ENCODE results near the gene WNT3. TPM values are rescaled to one million over a fixed set of nuclear protein-coding genes. Genes with fewer than 3 reads are reported as not detected.
"Not testable (repeated sequence)": the region's sequence is repeated elsewhere in the genome, so short reads cannot be mapped to it uniquely, and the experiment has no call there.

WNT3 gene
- total and polyA plus RNA-seq, 4 donors: 0.74 to 2.9 (median 1.4) TPM

DNA sequence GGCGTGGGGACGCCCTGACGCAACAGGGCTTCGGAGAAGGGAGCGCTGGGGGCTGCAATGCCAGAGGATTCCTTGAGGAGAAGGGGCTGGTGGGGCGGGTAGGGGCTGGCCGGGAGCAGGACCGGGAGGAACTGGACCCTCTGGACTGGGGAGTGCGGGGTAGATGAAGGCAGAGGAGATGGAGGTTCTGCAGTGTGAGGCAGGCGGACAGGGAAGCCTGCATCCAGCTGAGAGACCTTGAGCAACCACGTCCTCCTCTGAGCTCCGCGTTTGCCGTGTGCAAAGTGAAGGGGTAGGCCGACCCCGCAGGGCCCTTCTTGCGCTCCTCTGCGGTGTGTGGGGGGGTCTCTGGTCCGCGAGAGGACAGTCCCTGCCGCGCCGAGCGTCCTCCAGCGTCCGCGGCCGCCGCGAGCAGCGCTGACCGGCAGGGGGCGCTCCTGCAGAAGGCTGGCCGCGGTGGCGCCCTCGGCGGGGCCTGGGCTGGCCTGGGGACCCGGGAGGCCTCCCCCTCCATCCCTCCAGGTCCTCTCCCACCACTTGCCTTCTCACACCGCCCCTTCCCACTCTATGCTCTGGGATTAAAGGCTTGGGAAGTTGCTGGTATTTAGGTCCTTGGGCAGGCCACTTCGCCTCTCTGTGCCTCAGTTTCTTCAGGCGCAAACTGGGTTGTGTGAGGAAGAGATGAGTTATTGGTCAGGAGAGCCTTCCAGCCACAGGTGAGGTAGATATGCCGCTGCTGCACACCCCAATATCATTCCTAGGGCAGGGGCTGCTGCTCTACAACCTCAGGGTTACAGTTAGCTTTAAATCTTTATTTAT, 23.3 kb upstream of the WNT3 start:
- H3K4me3 ChIP-seq: no peak overlapping the region
- H3K27me3 ChIP-seq (ENCODE audit: control insufficient read depth in 3 of 3, insufficient read depth in 3 of 3, low read length in 2 of 3): peaks cover 4 to 8% (median 8%) of the 10 kb centered on the region in 3 donors
- peaks cover 0 to 5% (median 0%) of the 10 kb centered on the region in 5 donors for H3K4me1 ChIP-seq (ENCODE audit: control insufficient read depth in 5 of 5, insufficient read depth in 5 of 5, low read length in 5 of 5)
- TF ChIP-seq, protein P1, sequence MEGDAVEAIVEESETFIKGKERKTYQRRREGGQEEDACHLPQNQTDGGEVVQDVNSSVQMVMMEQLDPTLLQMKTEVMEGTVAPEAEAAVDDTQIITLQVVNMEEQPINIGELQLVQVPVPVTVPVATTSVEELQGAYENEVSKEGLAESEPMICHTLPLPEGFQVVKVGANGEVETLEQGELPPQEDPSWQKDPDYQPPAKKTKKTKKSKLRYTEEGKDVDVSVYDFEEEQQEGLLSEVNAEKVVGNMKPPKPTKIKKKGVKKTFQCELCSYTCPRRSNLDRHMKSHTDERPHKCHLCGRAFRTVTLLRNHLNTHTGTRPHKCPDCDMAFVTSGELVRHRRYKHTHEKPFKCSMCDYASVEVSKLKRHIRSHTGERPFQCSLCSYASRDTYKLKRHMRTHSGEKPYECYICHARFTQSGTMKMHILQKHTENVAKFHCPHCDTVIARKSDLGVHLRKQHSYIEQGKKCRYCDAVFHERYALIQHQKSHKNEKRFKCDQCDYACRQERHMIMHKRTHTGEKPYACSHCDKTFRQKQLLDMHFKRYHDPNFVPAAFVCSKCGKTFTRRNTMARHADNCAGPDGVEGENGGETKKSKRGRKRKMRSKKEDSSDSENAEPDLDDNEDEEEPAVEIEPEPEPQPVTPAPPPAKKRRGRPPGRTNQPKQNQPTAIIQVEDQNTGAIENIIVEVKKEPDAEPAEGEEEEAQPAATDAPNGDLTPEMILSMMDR (IDR thresholded peaks at IDR 0.05; ENCODE audit: control extremely low read depth, extremely low read depth): no peak
- DNase-seq: peak in 1 of 3 donors; percentile 27
- H3K36me3 ChIP-seq (ENCODE audit: control insufficient read depth in 4 of 4, insufficient read depth in 4 of 4, low read length in 4 of 4): no peaks in the 10 kb centered on the region
- no peak overlapping the region for H3K27ac ChIP-seq (ENCODE audit: low read depth in 1 of 2, low read length in 1 of 2)
- ATAC-seq (ENCODE audit: insufficient read depth, low FRiP score): no peak
- H3K9me3 ChIP-seq (ENCODE audit: control insufficient read depth in 4 of 4, insufficient read depth in 3 of 4, low read length in 3 of 4): peaks cover 0 to 6% (median 1%) of the 10 kb centered on the region in 4 donors
- H3K9ac ChIP-seq (ENCODE audit: insufficient read depth in 1 of 2, low read length in 2 of 2): no peak overlapping the region
- 15 to 18% methylated on average over 37 to 43 of the region's 43 CpGs for WGBS, 2 donors

- H3K4me1 ChIP-seq (ENCODE audit: control insufficient read depth in 5 of 5, insufficient read depth in 5 of 5, low read length in 5 of 5); ATAC-seq (ENCODE audit: insufficient read depth, low FRiP score); H3K27ac ChIP-seq (ENCODE audit: low read depth in 1 of 2, low read length in 1 of 2); H3K27me3 ChIP-seq (ENCODE audit: control insufficient read depth in 3 of 3, insufficient read depth in 3 of 3, low read length in 2 of 3); H3K36me3 ChIP-seq (ENCODE audit: control insufficient read depth in 4 of 4, insufficient read depth in 4 of 4, low read length in 4 of 4); DNase-seq; H3K4me3 ChIP-seq; H3K9ac ChIP-seq (ENCODE audit: insufficient read depth in 1 of 2, low read length in 2 of 2); H3K9me3 ChIP-seq (ENCODE audit: control insufficient read depth in 4 of 4, insufficient read depth in 3 of 4, low read length in 3 of 4): not testable (repeated sequence)
- WGBS, 2 donors: 20 to 36% methylated on average over 3 of the region's 3 CpGs
Measured at GRCh38 chr17:46840596-46840995, 22.1 kb upstream of the WNT3 start.

DNA sequence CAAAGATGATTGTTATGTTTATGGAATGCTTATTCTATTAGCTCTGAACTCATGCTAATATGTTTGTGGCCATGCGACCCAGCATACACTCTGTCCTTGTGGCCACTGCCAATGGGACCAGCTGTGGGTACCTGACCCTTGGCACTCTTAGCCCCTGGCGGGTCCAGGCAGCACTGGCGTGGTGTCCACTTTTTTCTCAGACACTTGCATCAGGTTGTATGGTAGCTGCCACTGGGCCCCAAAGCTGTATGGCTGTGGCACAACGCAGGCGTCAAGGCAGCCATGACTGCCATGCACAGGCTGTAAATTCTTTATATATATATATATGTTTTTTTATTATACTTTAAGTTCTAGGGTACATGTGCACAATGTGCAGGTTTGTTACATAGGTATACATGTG, 20.7 kb upstream of the WNT3 start:
- H3K4me1 ChIP-seq (ENCODE audit: control insufficient read depth in 5 of 5, insufficient read depth in 5 of 5, low read length in 5 of 5): peaks cover 0 to 5% (median 0%) of the 10 kb centered on the region in 5 donors
- H3K36me3 ChIP-seq (ENCODE audit: control insufficient read depth in 4 of 4, insufficient read depth in 4 of 4, low read length in 4 of 4): no peaks in the 10 kb centered on the region
- no peak overlapping the region for H3K27ac ChIP-seq (ENCODE audit: low read depth in 1 of 2, low read length in 1 of 2)
- no peak overlapping the region for H3K4me3 ChIP-seq
- no peak for ATAC-seq (ENCODE audit: insufficient read depth, low FRiP score)
- TF ChIP-seq, protein P1 (IDR thresholded peaks at IDR 0.05; ENCODE audit: control extremely low read depth, extremely low read depth): no peak
- peaks cover 4 to 8% (median 5%) of the 10 kb centered on the region in 3 donors for H3K27me3 ChIP-seq (ENCODE audit: control insufficient read depth in 3 of 3, insufficient read depth in 3 of 3, low read length in 2 of 3)
- DNase-seq: no peak
- peaks cover 0 to 6% (median 1%) of the 10 kb centered on the region in 4 donors for H3K9me3 ChIP-seq (ENCODE audit: control insufficient read depth in 4 of 4, insufficient read depth in 3 of 4, low read length in 3 of 4)
- no peak overlapping the region for H3K9ac ChIP-seq (ENCODE audit: insufficient read depth in 1 of 2, low read length in 2 of 2)
- WGBS, 2 donors: 93 to 95% methylated on average over 5 of the region's 5 CpGs

- Histone ChIP-seq H3K4me3 (no peak overlapping the region), H3K36me3 (ENCODE audit: control insufficient read depth in 4 of 4, insufficient read depth in 4 of 4, low read length in 4 of 4) (no peaks in the 10 kb centered on the region), H3K9ac (ENCODE audit: insufficient read depth in 1 of 2, low read length in 2 of 2) (no peak overlapping the region), H3K9me3 (ENCODE audit: control insufficient read depth in 4 of 4, insufficient read depth in 3 of 4, low read length in 3 of 4) (peaks cover 0 to 3% (median 0%) of the 10 kb centered on the region in 4 donors), H3K27ac (ENCODE audit: low read depth in 1 of 2, low read length in 1 of 2) (no peak overlapping the region), H3K4me1 (ENCODE audit: control insufficient read depth in 5 of 5, insufficient read depth in 5 of 5, low read length in 5 of 5) (peaks cover 0 to 5% (median under 1%) of the 10 kb centered on the region in 5 donors), H3K27me3 (ENCODE audit: control insufficient read depth in 3 of 3, insufficient read depth in 3 of 3, low read length in 2 of 3) (peaks cover 4 to 5% (median 5%) of the 10 kb centered on the region in 3 donors)
- ATAC-seq (ENCODE audit: insufficient read depth, low FRiP score) (no peak), DNase-seq (no peak)
- WGBS, 2 donors: 77 to 78% methylated on average over 4 of the region's 4 CpGs
- TF ChIP-seq, protein P1 (IDR thresholded peaks at IDR 0.05; ENCODE audit: control extremely low read depth, extremely low read depth): no peak
Measured at GRCh38 chr17:46837521-46837920, 19.0 kb upstream of the WNT3 start.
